NCI-H1092 (cell line): ENCODE measurements around the gene SLC35B2.

ENCODE experiments used
- DNase-seq: peaks from one replicate; lab custom pipeline; 2025; lab: John Stamatoyannopoulos, UW

The SLC35B2 gene

GRCh38 chr6:44257025-44257752, at the start of gene SLC35B2:
SLC35B2 (minus strand) TSS chr6:44257528; CDS start chr6:44257410, 118 bp downstream.
- peak; percentile 82 for DNase-seq

GRCh38 chr6:44306710-44307109, 49.4 kb upstream of the SLC35B2 start:
- DNase-seq, result no peak

- no peak for DNase-seq
Observed at GRCh38 chr6:44305200-44305725, 47.9 kb upstream of the SLC35B2 start.

- no peak for DNase-seq
Observed at GRCh38 chr6:44304282-44305199, 47.2 kb upstream of the SLC35B2 start.

GRCh38 chr6:44303842-44304241, 46.5 kb upstream of the SLC35B2 start:
- no peak for DNase-seq

- no peak for DNase-seq
Observed at GRCh38 chr6:44302856-44303255, 45.5 kb upstream of the SLC35B2 start.

GRCh38 chr6:44301782-44302564, 44.6 kb upstream of the SLC35B2 start:
- no peak for DNase-seq

- DNase-seq, result no peak
Observed at GRCh38 chr6:44301106-44301505, 43.8 kb upstream of the SLC35B2 start.

- DNase-seq, result no peak
Observed at GRCh38 chr6:44300292-44300823, 43.0 kb upstream of the SLC35B2 start.

GRCh38 chr6:44298864-44299263, 41.5 kb upstream of the SLC35B2 start:
- no peak for DNase-seq

- DNase-seq, result no peak
Observed at GRCh38 chr6:44298055-44298803, 40.9 kb upstream of the SLC35B2 start.

- DNase-seq, result peak; percentile 8
Observed at GRCh38 chr6:44297063-44298038, 40.0 kb upstream of the SLC35B2 start.

GRCh38 chr6:44294832-44295791, 37.8 kb upstream of the SLC35B2 start:
- no peak for DNase-seq

GRCh38 chr6:44292661-44293365, 35.5 kb upstream of the SLC35B2 start:
- DNase-seq, result no peak

GRCh38 chr6:44291841-44292240, 34.5 kb upstream of the SLC35B2 start:
- no peak for DNase-seq

- DNase-seq, result no peak
Observed at GRCh38 chr6:44289726-44290260, 32.5 kb upstream of the SLC35B2 start.

GRCh38 chr6:44286747-44287146, 29.4 kb upstream of the SLC35B2 start:
- no peak for DNase-seq

- no peak for DNase-seq
Observed at GRCh38 chr6:44286285-44286565, 28.9 kb upstream of the SLC35B2 start.
